Measurements from ENCODE around the gene ZNF496.
"Not testable (repeated sequence)": the region's sequence is repeated elsewhere in the genome, so short reads cannot be mapped to it uniquely, and the experiment has no call there.

DNA sequence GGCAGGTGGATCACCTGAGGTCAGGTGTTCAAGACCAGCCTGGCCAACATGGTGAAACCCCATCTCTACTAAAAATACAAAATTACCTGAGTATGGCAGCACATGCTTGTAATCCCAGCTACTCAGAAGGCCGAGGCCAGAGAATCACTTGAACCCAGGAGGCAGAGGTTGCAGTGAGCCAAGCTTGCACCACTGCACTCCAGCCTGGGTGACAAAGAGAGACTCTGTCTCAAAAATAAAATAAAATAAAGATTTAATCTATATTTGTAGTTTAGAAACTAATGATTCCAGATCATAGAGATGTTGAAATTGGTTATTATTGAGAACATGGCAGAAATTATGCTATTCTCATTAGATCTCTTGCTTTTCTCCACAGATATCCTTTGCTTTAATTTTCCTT lies 75.9 kb downstream of the ZNF496 start, which contains the start of gene VN1R5:
- TF ChIP-seq, protein P1, sequence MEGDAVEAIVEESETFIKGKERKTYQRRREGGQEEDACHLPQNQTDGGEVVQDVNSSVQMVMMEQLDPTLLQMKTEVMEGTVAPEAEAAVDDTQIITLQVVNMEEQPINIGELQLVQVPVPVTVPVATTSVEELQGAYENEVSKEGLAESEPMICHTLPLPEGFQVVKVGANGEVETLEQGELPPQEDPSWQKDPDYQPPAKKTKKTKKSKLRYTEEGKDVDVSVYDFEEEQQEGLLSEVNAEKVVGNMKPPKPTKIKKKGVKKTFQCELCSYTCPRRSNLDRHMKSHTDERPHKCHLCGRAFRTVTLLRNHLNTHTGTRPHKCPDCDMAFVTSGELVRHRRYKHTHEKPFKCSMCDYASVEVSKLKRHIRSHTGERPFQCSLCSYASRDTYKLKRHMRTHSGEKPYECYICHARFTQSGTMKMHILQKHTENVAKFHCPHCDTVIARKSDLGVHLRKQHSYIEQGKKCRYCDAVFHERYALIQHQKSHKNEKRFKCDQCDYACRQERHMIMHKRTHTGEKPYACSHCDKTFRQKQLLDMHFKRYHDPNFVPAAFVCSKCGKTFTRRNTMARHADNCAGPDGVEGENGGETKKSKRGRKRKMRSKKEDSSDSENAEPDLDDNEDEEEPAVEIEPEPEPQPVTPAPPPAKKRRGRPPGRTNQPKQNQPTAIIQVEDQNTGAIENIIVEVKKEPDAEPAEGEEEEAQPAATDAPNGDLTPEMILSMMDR (IDR thresholded peaks at IDR 0.05; ENCODE audit: low read length): not testable (repeated sequence)
- TF ChIP-seq EZH2 (optimal IDR thresholded peaks at IDR 0.05; ENCODE audit: low read depth, low read length); EZH2phosphoT487 (IDR thresholded peaks at IDR 0.05; ENCODE audit: low read length): not testable (repeated sequence)
